ENCODE data around the gene CAPN10. TPM values are rescaled to one million over a fixed set of nuclear protein-coding genes. Genes with fewer than 3 reads are reported as not detected.

Gene CAPN10
- total RNA-seq, 1 donor from 2014 or later, result 14.2 TPM

GRCh38 chr2:240551811-240552210 is 34.7 kb upstream of the CAPN10 start:
- no peak overlapping the region for H3K27ac ChIP-seq
- H3K9me3 ChIP-seq, result no peaks in the 10 kb centered on the region
- H3K4me1 ChIP-seq, result peaks cover 4% of the 10 kb centered on the region
- TF ChIP-seq POLR2AphosphoS5 (IDR thresholded peaks at IDR 0.05; ENCODE audit: insufficient read depth in 1 of 2, low read depth in 1 of 2), result no peak
- no peak for TF ChIP-seq POLR2A (IDR thresholded peaks at IDR 0.05)
- TF ChIP-seq, protein P1, sequence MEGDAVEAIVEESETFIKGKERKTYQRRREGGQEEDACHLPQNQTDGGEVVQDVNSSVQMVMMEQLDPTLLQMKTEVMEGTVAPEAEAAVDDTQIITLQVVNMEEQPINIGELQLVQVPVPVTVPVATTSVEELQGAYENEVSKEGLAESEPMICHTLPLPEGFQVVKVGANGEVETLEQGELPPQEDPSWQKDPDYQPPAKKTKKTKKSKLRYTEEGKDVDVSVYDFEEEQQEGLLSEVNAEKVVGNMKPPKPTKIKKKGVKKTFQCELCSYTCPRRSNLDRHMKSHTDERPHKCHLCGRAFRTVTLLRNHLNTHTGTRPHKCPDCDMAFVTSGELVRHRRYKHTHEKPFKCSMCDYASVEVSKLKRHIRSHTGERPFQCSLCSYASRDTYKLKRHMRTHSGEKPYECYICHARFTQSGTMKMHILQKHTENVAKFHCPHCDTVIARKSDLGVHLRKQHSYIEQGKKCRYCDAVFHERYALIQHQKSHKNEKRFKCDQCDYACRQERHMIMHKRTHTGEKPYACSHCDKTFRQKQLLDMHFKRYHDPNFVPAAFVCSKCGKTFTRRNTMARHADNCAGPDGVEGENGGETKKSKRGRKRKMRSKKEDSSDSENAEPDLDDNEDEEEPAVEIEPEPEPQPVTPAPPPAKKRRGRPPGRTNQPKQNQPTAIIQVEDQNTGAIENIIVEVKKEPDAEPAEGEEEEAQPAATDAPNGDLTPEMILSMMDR (IDR thresholded peaks at IDR 0.05), result no peak
- DNase-seq (ENCODE audit: extremely low spot score in 2 of 2), result peak in 1 of 2 donors; percentile 10
- H3K36me3 ChIP-seq, result peaks cover 0 to 9% of the 10 kb centered on the region in 2 donors
- intact Hi-C loops (cut with DNase I), result no loop called here
- no peak overlapping the region for H3K4me3 ChIP-seq
- no peaks in the 10 kb centered on the region for H3K27me3 ChIP-seq

DNA sequence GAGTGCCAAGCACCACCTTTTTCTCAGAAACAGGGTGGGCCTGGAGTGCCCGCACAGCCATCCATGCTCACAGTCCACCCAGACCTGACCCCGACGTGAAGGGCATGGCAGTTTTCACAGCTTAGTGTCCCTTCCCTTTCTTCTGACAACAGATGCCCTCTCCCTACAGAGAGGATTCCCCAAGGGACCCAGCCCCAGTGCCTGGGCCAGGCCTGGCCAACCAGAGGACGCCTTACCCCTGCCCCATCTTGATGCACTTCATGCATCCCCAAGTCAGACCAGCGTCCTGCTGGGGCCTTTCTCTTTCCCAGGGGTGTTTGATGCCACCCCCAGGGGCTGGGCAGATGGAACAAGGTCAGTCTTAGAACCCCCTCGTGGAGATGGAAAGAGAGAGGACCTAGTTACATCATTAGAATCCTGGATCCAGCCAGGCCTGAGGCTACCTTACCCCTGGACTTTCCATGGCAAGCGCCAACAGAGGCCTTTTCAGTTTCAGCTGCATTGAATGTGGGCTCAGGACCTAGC is 32.5 kb upstream of the CAPN10 start:
- intact Hi-C loops (cut with DNase I), result no loop called here
- Histone ChIP-seq H3K4me1 (peaks cover 26% of the 10 kb centered on the region), H3K27me3 (no peaks in the 10 kb centered on the region), H3K9me3 (no peaks in the 10 kb centered on the region), H3K27ac (no peak overlapping the region), H3K4me3 (no peak overlapping the region), H3K36me3 (peaks cover 0 to 9% of the 10 kb centered on the region in 2 donors)
- TF ChIP-seq, protein P1 (IDR thresholded peaks at IDR 0.05), result no peak
- no peak for TF ChIP-seq POLR2AphosphoS5 (IDR thresholded peaks at IDR 0.05; ENCODE audit: insufficient read depth in 1 of 2, low read depth in 1 of 2)
- no peak for TF ChIP-seq POLR2A (IDR thresholded peaks at IDR 0.05)
- DNase-seq (ENCODE audit: extremely low spot score in 2 of 2), result peak; percentile 67 to 76

- intact Hi-C loops (cut with DNase I), result no loop called here
- Histone ChIP-seq H3K27me3 (no peaks in the 10 kb centered on the region), H3K27ac (no peak overlapping the region), H3K4me3 (no peak overlapping the region), H3K4me1 (peaks cover 35% of the 10 kb centered on the region), H3K36me3 (peaks cover 0 to 9% of the 10 kb centered on the region in 2 donors), H3K9me3 (no peaks in the 10 kb centered on the region)
- DNase-seq (ENCODE audit: extremely low spot score in 2 of 2), result peak; percentile 70 to 71
- TF ChIP-seq POLR2A (IDR thresholded peaks at IDR 0.05), result no peak
- TF ChIP-seq, protein P1 (IDR thresholded peaks at IDR 0.05), result no peak
- no peak for TF ChIP-seq POLR2AphosphoS5 (IDR thresholded peaks at IDR 0.05; ENCODE audit: insufficient read depth in 1 of 2, low read depth in 1 of 2)
These were observed 31.6 kb upstream of the CAPN10 start for GRCh38 chr2:240554767-240555493.

DNA sequence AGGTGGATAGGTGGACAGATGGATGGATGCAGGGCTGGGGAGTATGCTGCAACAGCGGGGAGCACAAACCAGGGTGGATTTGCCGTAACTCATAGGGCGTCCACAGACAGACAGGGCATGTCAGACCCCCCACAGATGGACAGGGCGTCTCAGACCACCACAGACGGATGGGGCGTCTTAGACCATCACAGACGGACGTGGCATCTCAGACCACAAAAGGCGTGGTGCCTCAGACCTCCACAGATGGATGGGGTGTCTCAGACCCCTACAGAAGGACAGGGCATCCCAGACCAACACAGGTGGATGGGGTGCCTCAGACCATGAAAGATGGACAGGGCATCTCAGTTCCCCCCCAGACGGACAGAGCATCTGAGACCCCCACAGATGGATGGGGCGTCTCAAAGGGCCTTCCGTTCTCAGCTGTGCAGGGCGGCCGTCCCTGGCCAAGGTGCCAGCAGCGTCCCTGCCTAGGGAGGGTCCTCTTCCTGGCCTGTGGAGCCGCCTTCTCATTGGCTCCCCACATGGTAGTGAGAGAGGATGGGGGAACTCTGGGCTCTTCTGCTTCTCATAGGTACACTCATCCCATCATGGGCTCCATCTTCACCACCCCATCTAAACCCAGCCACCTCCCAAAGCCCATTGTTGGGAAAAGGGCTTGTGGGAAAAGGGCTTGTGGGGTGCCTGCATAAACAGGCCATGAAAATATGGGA is 30.8 kb upstream of the CAPN10 start:
- intact Hi-C loops (cut with DNase I), result no loop called here
- Histone ChIP-seq H3K9me3 (no peaks in the 10 kb centered on the region), H3K36me3 (peaks cover 0 to 7% of the 10 kb centered on the region in 2 donors), H3K27me3 (no peaks in the 10 kb centered on the region), H3K27ac (no peak overlapping the region), H3K4me3 (no peak overlapping the region), H3K4me1 (peaks cover 37% of the 10 kb centered on the region)
- no peak for TF ChIP-seq POLR2A (IDR thresholded peaks at IDR 0.05)
- TF ChIP-seq, protein P1 (IDR thresholded peaks at IDR 0.05), result no peak
- TF ChIP-seq POLR2AphosphoS5 (IDR thresholded peaks at IDR 0.05; ENCODE audit: insufficient read depth in 1 of 2, low read depth in 1 of 2), result no peak
- DNase-seq (ENCODE audit: extremely low spot score in 2 of 2), result peak in 1 of 2 donors; percentile 77

Measured in vagina (tissue), 2 donors.